Measurements from ENCODE around the gene ADNP. TPM values are rescaled to one million over a fixed set of nuclear protein-coding genes. Genes with fewer than 3 reads are reported as not detected.

Gene ADNP
- total RNA-seq, 1 experiment from 2014 or later: 27.5 TPM

GRCh38 chr20:50874111-50874757, 57.0 kb downstream of the ADNP start:
- no peaks in the 10 kb centered on the region for H4K20me1 ChIP-seq (ENCODE audit: low read length)
- intact Hi-C loops (cut with micrococcal nuclease): no loop called here
- TF ChIP-seq EZH2phosphoT487 (IDR thresholded peaks at IDR 0.05; ENCODE audit: borderline replicate concordance, low read length) (no peak), EZH2 (IDR thresholded peaks at IDR 0.05; ENCODE audit: low read length, unreplicated experiment) (no peak), CTCF (conservative IDR thresholded peaks at IDR 0.05; ENCODE audit: low read depth, low read length) (no peak)
- no peak overlapping the region for H3K4me3 ChIP-seq (ENCODE audit: low read length)
- H3K36me3 ChIP-seq (ENCODE audit: low read depth, low read length): no peaks in the 10 kb centered on the region
- no peak overlapping the region for H3K4me2 ChIP-seq (ENCODE audit: low read length)
- no peaks in the 10 kb centered on the region for H3K9me3 ChIP-seq (ENCODE audit: low read length)
- no TSS peak for BruUV-seq (replicated peaks)
- H3K79me2 ChIP-seq (ENCODE audit: low read length): no peaks in the 10 kb centered on the region
- no peak overlapping the region for H2AFZ ChIP-seq (ENCODE audit: low read length)
- CTCF ChIA-PET: no interaction called here
- no peaks in the 10 kb centered on the region for H3F3A ChIP-seq (ENCODE audit: low read length, unreplicated experiment)
- no peak overlapping the region for H3K9ac ChIP-seq (ENCODE audit: low read length)
- ATAC-seq (no peak), DNase-seq (no peak)
- no peak overlapping the region for H3K27ac ChIP-seq (ENCODE audit: low read length)
- H3K9me2 ChIP-seq (replicated peaks; ENCODE audit: low read length): no peaks in the 10 kb centered on the region
- no peaks in the 10 kb centered on the region for H3K4me1 ChIP-seq (ENCODE audit: insufficient read depth, low read length)
- H3K27me3 ChIP-seq (ENCODE audit: low read length): no peaks in the 10 kb centered on the region
- POLR2A ChIA-PET (ENCODE audit: unreplicated experiment): no interaction called here

- Histone ChIP-seq H3K4me1 (ENCODE audit: insufficient read depth, low read length) (no peaks in the 10 kb centered on the region), H3K9ac (ENCODE audit: low read length) (no peak overlapping the region), H3K9me2 (replicated peaks; ENCODE audit: low read length) (no peaks in the 10 kb centered on the region), H3K9me3 (ENCODE audit: low read length) (no peaks in the 10 kb centered on the region), H3K27me3 (ENCODE audit: low read length) (no peaks in the 10 kb centered on the region), H3K4me2 (ENCODE audit: low read length) (no peak overlapping the region), H4K20me1 (ENCODE audit: low read length) (no peaks in the 10 kb centered on the region), H3K27ac (ENCODE audit: low read length) (no peak overlapping the region), H3F3A (ENCODE audit: low read length, unreplicated experiment) (no peaks in the 10 kb centered on the region), H2AFZ (ENCODE audit: low read length) (no peak overlapping the region), H3K36me3 (ENCODE audit: low read depth, low read length) (no peaks in the 10 kb centered on the region), H3K4me3 (ENCODE audit: low read length) (no peak overlapping the region), H3K79me2 (ENCODE audit: low read length) (no peaks in the 10 kb centered on the region)
- ATAC-seq (no peak), DNase-seq (no peak)
- TF ChIP-seq EZH2 (IDR thresholded peaks at IDR 0.05; ENCODE audit: low read length, unreplicated experiment) (no peak), EZH2phosphoT487 (IDR thresholded peaks at IDR 0.05; ENCODE audit: borderline replicate concordance, low read length) (no peak), CTCF (conservative IDR thresholded peaks at IDR 0.05; ENCODE audit: low read depth, low read length) (no peak)
- BruUV-seq (replicated peaks): no TSS peak
- ChIA-PET POLR2A (ENCODE audit: unreplicated experiment) (no interaction called here), CTCF (no interaction called here)
- intact Hi-C loops (cut with micrococcal nuclease): no loop called here
Observed at GRCh38 chr20:50873585-50873984, 57.7 kb downstream of the ADNP start.

- Histone ChIP-seq H3K4me2 (ENCODE audit: low read length) (no peak overlapping the region), H3K4me3 (ENCODE audit: low read length) (no peak overlapping the region), H4K20me1 (ENCODE audit: low read length) (no peaks in the 10 kb centered on the region), H2AFZ (ENCODE audit: low read length) (no peak overlapping the region), H3F3A (ENCODE audit: low read length, unreplicated experiment) (no peaks in the 10 kb centered on the region), H3K9ac (ENCODE audit: low read length) (no peak overlapping the region), H3K27ac (ENCODE audit: low read length) (no peak overlapping the region), H3K27me3 (ENCODE audit: low read length) (no peaks in the 10 kb centered on the region), H3K79me2 (ENCODE audit: low read length) (no peaks in the 10 kb centered on the region), H3K36me3 (ENCODE audit: low read depth, low read length) (no peaks in the 10 kb centered on the region), H3K9me2 (replicated peaks; ENCODE audit: low read length) (no peaks in the 10 kb centered on the region), H3K9me3 (ENCODE audit: low read length) (no peaks in the 10 kb centered on the region), H3K4me1 (ENCODE audit: insufficient read depth, low read length) (no peaks in the 10 kb centered on the region)
- intact Hi-C loops (cut with micrococcal nuclease): no loop called here
- BruUV-seq (replicated peaks): no TSS peak
- no peak for ATAC-seq
- POLR2A ChIA-PET (ENCODE audit: unreplicated experiment): interaction anchor here (0.7 kb wide), 1 partner anchor 70 kb away, joined by 15 read pairs; no protein-coding TSS in a partner anchor
- no peak for TF ChIP-seq CTCF (conservative IDR thresholded peaks at IDR 0.05; ENCODE audit: low read depth, low read length)
- TF ChIP-seq EZH2phosphoT487 (IDR thresholded peaks at IDR 0.05; ENCODE audit: borderline replicate concordance, low read length): no peak
- no peak for TF ChIP-seq EZH2 (IDR thresholded peaks at IDR 0.05; ENCODE audit: low read length, unreplicated experiment)
- CTCF ChIA-PET: no interaction called here
- no peak for DNase-seq
Observed at GRCh38 chr20:50872560-50873425, 58.4 kb downstream of the ADNP start.
